Chondrocyte (in vitro differentiated cells): Measurements from ENCODE around the gene TNIP3. TPM values are rescaled to one million over a fixed set of nuclear protein-coding genes. Genes with fewer than 3 reads are reported as not detected.
"Not testable (repeated sequence)": the region's sequence is repeated elsewhere in the genome, so short reads cannot be mapped to it uniquely, and the experiment has no call there.

Experiments used
- DNase-seq: peaks from one replicate; pipeline ENCODE4 v3.0.0; 2021; ENCODE audit warnings: mixed read lengths, low spot score
- H3K27ac Mint-ChIP-seq: one replicate; pipeline ENCODE4 v1.8.0; 2021; ENCODE audit warnings: mild to moderate bottlenecking, moderate library complexity, mixed read lengths; ENCODE audit not compliant: unreplicated experiment
- H3K27me3 Mint-ChIP-seq: 2 replicates; pipeline ENCODE4 v1.8.0; 2021; ENCODE audit warnings: low read depth, mixed read lengths
- H3K36me3 Mint-ChIP-seq: 2 replicates; pipeline ENCODE4 v1.8.0; 2021; ENCODE audit warnings: low read depth, mixed read lengths
- H3K4me1 Mint-ChIP-seq: 2 replicates; pipeline ENCODE4 v1.8.0; 2021; ENCODE audit warnings: low read depth, mild to moderate bottlenecking, mixed read lengths
- H3K4me3 Mint-ChIP-seq: one replicate; pipeline ENCODE4 v1.8.0; 2021; ENCODE audit warnings: mild to moderate bottlenecking, moderate library complexity, mixed read lengths; ENCODE audit not compliant: unreplicated experiment
- H3K9me3 Mint-ChIP-seq: 2 replicates; pipeline ENCODE4 v1.8.0; 2021; ENCODE audit warnings: low read depth, mixed read lengths
- long read RNA-seq: library from polyadenylated mRNA; stranded (forward); transcript quantifications from one replicate; pipeline ENCODE4 v2.0.0, GENCODE V29; 2021
- total RNA-seq: library from RNA; stranded (reverse); gene quantifications from 3 replicates; pipeline ENCODE4 v1.2.1, GENCODE V29; 2021
- TF ChIP-seq, protein P1 (sequence below): fragments of 200-600 bp; sonication (generic); IDR thresholded peaks from 2 replicates; pipeline ENCODE4 v1.5.0; 2021; ENCODE audit warnings: antibody characterized with exemption, mild to moderate bottlenecking, moderate library complexity

TNIP3 gene, protein sequence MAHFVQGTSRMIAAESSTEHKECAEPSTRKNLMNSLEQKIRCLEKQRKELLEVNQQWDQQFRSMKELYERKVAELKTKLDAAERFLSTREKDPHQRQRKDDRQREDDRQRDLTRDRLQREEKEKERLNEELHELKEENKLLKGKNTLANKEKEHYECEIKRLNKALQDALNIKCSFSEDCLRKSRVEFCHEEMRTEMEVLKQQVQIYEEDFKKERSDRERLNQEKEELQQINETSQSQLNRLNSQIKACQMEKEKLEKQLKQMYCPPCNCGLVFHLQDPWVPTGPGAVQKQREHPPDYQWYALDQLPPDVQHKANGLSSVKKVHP
- total RNA-seq: 0.31 TPM in 1 of 3 replicates, not detected in the others
- long read RNA-seq: 0 reads

DNA sequence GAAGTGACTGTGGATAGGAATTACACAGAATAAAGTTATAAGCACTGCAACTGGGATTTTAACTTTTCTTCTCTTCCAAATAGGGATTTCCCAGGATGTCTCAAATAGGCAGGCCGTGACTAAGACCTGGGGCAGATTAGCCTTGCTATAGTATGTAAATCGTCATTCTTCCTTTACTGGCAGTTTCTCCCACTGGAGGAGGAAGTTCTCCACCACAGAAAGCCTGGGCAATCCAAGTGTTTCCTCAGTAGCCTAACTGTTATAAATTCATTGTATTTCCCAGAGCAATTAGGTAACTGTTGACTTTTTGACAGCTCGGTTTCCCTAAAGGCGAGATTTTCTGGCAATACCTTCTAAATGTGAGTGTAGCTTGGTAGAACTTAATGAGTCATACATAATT, at the start of gene TNIP3:
Gene TNIP3 (minus strand): TSS at position 31 of the 400 bp plus-strand sequence. CDS start 196 bp downstream, outside the sequence.
- Mint-ChIP-seq H3K4me3 (no peak within 1 kb of the TSS), H3K4me1 (peaks cover 5% of the 10 kb centered on the region), H3K9me3 (no peaks in the 10 kb centered on the region), H3K36me3 (no peaks in the 10 kb centered on the region), H3K27ac (no peak within 1 kb of the TSS), H3K27me3 (no peaks in the 10 kb centered on the region)
- no peak for DNase-seq
- TF ChIP-seq, protein P1, sequence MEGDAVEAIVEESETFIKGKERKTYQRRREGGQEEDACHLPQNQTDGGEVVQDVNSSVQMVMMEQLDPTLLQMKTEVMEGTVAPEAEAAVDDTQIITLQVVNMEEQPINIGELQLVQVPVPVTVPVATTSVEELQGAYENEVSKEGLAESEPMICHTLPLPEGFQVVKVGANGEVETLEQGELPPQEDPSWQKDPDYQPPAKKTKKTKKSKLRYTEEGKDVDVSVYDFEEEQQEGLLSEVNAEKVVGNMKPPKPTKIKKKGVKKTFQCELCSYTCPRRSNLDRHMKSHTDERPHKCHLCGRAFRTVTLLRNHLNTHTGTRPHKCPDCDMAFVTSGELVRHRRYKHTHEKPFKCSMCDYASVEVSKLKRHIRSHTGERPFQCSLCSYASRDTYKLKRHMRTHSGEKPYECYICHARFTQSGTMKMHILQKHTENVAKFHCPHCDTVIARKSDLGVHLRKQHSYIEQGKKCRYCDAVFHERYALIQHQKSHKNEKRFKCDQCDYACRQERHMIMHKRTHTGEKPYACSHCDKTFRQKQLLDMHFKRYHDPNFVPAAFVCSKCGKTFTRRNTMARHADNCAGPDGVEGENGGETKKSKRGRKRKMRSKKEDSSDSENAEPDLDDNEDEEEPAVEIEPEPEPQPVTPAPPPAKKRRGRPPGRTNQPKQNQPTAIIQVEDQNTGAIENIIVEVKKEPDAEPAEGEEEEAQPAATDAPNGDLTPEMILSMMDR: no peak

DNA sequence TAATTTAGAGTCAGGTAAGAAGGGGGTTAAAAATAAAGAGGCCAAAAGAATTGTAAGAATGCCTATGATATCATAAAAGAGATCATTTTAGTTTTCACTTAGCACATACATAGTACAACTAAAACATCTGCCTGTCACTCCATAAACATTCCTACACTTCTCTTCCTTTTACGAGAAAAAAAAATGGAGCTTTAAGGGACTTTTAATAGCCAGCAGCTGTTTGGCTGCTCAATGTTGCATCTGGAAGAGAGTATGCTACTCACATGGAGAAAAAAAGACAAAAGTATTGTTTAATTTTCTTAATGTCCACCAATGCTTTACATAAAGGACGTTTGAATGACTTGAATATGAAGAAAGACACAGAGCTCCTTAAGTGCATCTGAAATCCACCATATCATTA, 48.7 kb upstream of the TNIP3 start:
- no peaks in the 10 kb centered on the region for H3K36me3 Mint-ChIP-seq
- H3K9me3 Mint-ChIP-seq: peaks cover 2% of the 10 kb centered on the region
- no peak overlapping the region for H3K4me3 Mint-ChIP-seq
- H3K27ac Mint-ChIP-seq: no peak overlapping the region
- TF ChIP-seq, protein P1: no peak
- no peak for DNase-seq
- no peaks in the 10 kb centered on the region for H3K27me3 Mint-ChIP-seq
- H3K4me1 Mint-ChIP-seq: peaks cover 5% of the 10 kb centered on the region

DNA sequence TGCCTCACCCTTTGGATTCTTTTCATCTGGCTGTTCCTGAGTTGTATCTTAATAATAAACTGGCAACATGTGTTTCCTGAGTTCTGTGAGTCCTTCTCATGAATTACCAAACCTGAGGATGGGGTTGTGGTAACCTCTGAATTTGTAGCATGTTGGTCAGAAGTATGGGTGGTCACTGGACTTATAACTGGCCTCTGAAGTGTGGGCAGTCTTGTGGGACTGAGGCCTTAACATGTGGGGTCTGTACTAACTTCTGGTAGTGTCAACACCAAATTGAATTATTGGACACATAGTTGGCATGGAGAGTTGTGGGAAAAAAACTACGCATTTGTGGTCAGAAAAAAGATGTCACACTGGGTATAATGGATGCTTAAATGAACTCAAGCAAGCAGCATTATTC, 45.0 kb upstream of the TNIP3 start:
- no peak overlapping the region for H3K27ac Mint-ChIP-seq

DNA sequence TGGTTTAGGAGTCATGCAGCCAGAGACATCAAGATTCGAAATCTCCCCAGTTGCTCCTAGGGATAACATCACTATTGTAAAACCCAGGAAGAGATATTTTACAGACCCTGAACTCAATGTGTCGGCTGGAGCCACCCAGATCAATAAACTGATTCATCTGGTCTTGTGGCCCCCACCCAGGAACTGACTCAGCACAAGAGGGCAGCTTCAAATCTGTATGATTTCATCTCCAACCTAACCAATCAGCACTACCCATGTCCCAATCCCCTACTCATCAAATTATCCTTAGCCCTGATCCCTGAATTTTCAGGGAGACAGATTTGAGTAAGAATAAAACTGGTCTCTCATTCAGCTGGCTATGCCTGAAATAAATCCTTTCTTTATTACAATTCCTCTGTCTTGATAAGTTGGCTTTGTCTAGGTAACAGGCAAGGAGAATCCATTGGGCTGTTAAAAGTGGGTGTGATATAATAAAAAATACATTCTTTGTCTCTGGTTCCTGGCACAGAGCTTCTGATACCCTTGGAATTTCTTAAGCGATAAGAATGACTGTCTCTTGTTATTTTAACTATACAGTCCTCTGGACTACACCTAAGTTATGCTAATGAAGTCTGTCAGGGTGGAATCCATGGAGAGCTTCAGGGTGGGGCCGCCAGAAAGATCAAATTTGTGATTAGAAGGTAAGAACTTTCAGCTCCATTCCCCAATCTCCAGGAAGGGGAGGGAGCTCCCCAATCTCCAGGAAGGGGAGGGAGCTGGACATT, 44.3 kb upstream of the TNIP3 start:
- Mint-ChIP-seq H3K27ac (no peak overlapping the region), H3K36me3 (no peaks in the 10 kb centered on the region), H3K9me3 (peaks cover 2% of the 10 kb centered on the region), H3K27me3 (peaks cover 11% of the 10 kb centered on the region), H3K4me1 (peaks cover 5% of the 10 kb centered on the region), H3K4me3 (no peak overlapping the region)
- TF ChIP-seq, protein P1: no peak
- DNase-seq: no peak

More for the DNA sequence above, 45.0 kb upstream of the TNIP3 start:
- Mint-ChIP-seq H3K9me3 (peaks cover 2% of the 10 kb centered on the region), H3K4me1 (peaks cover 5% of the 10 kb centered on the region), H3K36me3 (no peaks in the 10 kb centered on the region), H3K27me3 (peaks cover 11% of the 10 kb centered on the region), H3K4me3 (no peak overlapping the region)
- TF ChIP-seq, protein P1: no peak
- DNase-seq: no peak

DNA sequence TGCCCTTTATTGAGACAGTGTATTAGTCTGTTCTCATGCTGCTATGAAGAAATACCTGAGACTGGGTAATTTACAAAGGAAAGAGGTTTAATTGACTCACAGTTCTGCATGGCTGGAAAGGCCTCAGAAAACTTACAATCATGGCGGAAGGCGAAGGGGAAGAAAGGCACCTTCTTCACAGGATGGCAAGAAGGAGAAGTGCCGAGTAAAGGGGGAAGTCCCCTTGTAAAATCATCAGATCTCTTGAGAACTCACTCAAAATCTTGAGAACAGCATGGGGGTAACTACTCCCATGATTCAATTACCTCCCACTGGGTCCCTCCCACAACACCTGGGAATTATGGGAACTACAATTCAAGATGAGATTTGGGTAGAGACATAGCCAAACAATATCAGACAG, 41.7 kb upstream of the TNIP3 start:
- peaks cover 18% of the 10 kb centered on the region for H3K27me3 Mint-ChIP-seq
- H3K27ac Mint-ChIP-seq, H3K4me3 Mint-ChIP-seq, H3K9me3 Mint-ChIP-seq, H3K4me1 Mint-ChIP-seq, H3K36me3 Mint-ChIP-seq, DNase-seq: not testable (repeated sequence)
